ENCODE data around the gene RILPL1.

The RILPL1 gene

GRCh38 chr12:123428591-123428990, 104.9 kb downstream of the RILPL1 start:
- DNase-seq (ENCODE audit: low read depth), result no peak

- DNase-seq (ENCODE audit: low read depth), result no peak
Measured at GRCh38 chr12:123427036-123427769, 106.3 kb downstream of the RILPL1 start.

GRCh38 chr12:123421314-123421713, 112.2 kb downstream of the RILPL1 start:
- no peak for DNase-seq (ENCODE audit: low read depth)

Data from amniotic epithelial cell (primary cell).